OCI-LY3 (cell line): Measurements from ENCODE around the gene SNAPC5.

ENCODE experiments used
- H2AFZ ChIP-seq: fragments of 200-600, 300-600 bp; shearing (Covaris generic); 2 replicates; pipeline ENCODE4 v1.6.0; 2014; ENCODE audit warnings: antibody characterized with exemption, low read depth, low read length
- H3K27ac ChIP-seq: fragments of 200-600, 300-600 bp; sonication (generic); 2 replicates; pipeline ENCODE4 v1.5.1; 2014; ENCODE audit warnings: mild to moderate bottlenecking, low read length, moderate library complexity, mixed read lengths
- H3K27me3 ChIP-seq: fragments of 200-600, 300-600 bp; sonication (generic); 2 replicates; pipeline ENCODE4 v1.6.1; 2014; ENCODE audit warnings: low read depth, low read length, mixed read lengths
- H3K36me3 ChIP-seq: fragments of 200-600, 300-600 bp; sonication (generic); replicated peaks from 2 replicates; pipeline ENCODE3; 2014; ENCODE audit warnings: low read depth, low read length, mixed read lengths
- H3K4me1 ChIP-seq: fragments of 300-600, 200-600 bp; sonication (generic); 2 replicates; pipeline ENCODE4 v1.6.1; 2014; ENCODE audit warnings: low read length, mixed read lengths
- H3K4me2 ChIP-seq: fragments of 200-600, 300-600 bp; sonication (generic); 2 replicates; pipeline ENCODE4 v1.6.1; 2014; ENCODE audit warnings: low read length, mixed read lengths
- H3K4me3 ChIP-seq: fragments of 300-600, 200-600 bp; sonication (generic); 2 replicates; pipeline ENCODE4 v1.5.1; 2014; ENCODE audit warnings: antibody characterized with exemption, mild to moderate bottlenecking, low read length, moderate library complexity
- H3K79me2 ChIP-seq: fragments of 300-600, 200-600 bp; shearing (Covaris generic); 2 replicates; pipeline ENCODE4 v1.6.1; 2014; ENCODE audit warnings: mild to moderate bottlenecking, low read length, mixed read lengths
- H3K9ac ChIP-seq: fragments of 300-600, 200-600 bp; shearing (Covaris generic); 2 replicates; pipeline ENCODE4 v1.6.0; 2014; ENCODE audit warnings: mild to moderate bottlenecking, low read length, moderate library complexity
- H3K9me3 ChIP-seq: fragments of 200-600, 300-600 bp; shearing (Covaris generic); 2 replicates; pipeline ENCODE4 v1.6.1; 2014; ENCODE audit warnings: low read length, mixed read lengths; ENCODE audit not compliant: insufficient read depth
- H4K20me1 ChIP-seq: fragments of 200-600, 300-600 bp; sonication (generic); 2 replicates; pipeline ENCODE4 v1.6.1; 2016; ENCODE audit warnings: low read length, mixed read lengths; ENCODE audit not compliant: insufficient read depth
- EZH2phosphoT487 ChIP-seq: fragments of 200-600 bp; shearing (Covaris generic); IDR thresholded peaks from 2 replicates; pipeline ENCODE4 v1.6.1; 2018; ENCODE audit warnings: antibody characterized with exemption, mixed run types, low read depth
- TF ChIP-seq, protein P1 (sequence below): fragments of 200-600, 300-600 bp; sonication (generic); IDR thresholded peaks from 2 replicates; pipeline ENCODE4 v1.5.1; 2014; ENCODE audit warnings: antibody characterized with exemption, low read length, low read depth

Gene SNAPC5

DNA sequence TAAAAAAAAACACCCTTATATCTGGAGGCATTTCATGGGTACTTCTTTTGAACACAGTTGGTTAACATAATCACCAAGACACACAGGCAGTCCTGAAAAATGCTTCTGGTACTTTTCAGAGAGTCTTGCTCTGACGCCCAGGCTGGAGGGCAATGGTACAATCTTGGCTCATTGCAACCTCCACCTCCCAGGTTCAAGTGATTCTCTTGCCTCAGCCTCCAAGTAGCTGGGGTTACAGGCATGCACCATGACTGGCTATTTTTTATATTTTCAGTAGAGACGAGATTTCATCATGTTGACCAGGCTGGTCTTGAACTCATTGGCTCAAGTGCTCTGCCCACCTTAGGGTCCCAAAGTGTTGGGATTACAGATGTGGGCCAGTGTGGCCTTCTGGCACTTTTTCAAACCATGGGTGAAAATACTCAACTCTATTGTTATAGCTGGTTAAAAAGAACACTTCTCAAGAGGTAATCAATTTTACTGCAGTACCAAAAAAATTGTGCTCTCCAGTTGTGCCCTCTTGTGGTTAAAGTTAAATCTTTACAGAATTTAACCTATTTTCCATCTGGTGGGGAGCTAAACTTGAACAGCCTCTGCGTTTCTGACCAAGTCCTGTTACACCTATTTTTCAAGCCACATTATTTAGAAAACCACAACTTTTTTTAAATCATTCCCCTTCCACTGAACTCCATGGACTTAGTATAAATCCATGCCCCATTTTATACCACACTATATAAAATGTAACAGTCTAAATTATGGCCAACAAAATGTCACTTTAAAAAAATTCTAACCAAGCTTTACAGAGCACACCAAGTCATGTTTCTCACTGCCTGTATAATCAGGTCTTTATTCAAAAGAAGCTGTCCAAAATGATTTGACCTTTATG lies 1.2 kb upstream of the SNAPC5 start:
- Histone ChIP-seq H3K27ac (peak overlapping the region; percentile 60), H3K9ac (no peak overlapping the region), H3K27me3 (no peaks in the 10 kb centered on the region), H3K36me3 (peaks cover 81% of the 10 kb centered on the region), H2AFZ (no peak overlapping the region), H3K4me2 (no peak overlapping the region), H3K79me2 (peaks cover 50% of the 10 kb centered on the region), H3K9me3 (no peaks in the 10 kb centered on the region), H3K4me1 (peaks cover 27% of the 10 kb centered on the region), H3K4me3 (no peak overlapping the region), H4K20me1 (peaks cover 29% of the 10 kb centered on the region)
- TF ChIP-seq, protein P1, sequence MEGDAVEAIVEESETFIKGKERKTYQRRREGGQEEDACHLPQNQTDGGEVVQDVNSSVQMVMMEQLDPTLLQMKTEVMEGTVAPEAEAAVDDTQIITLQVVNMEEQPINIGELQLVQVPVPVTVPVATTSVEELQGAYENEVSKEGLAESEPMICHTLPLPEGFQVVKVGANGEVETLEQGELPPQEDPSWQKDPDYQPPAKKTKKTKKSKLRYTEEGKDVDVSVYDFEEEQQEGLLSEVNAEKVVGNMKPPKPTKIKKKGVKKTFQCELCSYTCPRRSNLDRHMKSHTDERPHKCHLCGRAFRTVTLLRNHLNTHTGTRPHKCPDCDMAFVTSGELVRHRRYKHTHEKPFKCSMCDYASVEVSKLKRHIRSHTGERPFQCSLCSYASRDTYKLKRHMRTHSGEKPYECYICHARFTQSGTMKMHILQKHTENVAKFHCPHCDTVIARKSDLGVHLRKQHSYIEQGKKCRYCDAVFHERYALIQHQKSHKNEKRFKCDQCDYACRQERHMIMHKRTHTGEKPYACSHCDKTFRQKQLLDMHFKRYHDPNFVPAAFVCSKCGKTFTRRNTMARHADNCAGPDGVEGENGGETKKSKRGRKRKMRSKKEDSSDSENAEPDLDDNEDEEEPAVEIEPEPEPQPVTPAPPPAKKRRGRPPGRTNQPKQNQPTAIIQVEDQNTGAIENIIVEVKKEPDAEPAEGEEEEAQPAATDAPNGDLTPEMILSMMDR, result peak; percentile 48
- no peak for TF ChIP-seq EZH2phosphoT487

DNA sequence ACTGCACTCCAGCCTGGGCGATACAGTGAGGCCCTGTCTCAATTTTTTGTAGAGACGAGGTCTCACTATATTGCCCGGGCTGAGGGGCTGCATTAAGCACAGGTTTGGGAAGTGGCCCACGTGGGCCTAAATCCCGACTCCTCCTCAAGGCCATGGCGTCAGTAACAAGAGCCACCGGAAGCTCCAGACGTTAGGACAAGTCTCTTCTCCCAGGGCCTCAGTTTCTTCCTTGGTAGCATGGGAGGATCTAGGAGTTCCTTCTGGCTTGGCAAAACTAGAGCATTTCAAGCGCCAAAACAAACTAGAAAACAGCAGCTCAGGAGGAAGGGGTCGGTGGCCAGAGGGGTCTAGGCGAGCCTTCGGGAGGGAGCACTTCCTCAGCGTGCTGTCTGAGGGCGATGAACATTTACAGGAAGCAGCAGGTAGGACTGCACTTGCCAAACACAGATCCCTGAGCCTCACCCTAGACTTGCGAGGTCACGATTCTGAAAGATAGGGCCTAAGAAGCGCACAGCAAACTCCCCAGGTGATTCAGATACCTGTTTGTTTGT lies 536 bp downstream of the SNAPC5 start:
- Histone ChIP-seq H3K27ac (peak overlapping the region; percentile 44), H3K36me3 (peaks cover 76% of the 10 kb centered on the region), H4K20me1 (peaks cover 17% of the 10 kb centered on the region), H3K9me3 (no peaks in the 10 kb centered on the region), H3K27me3 (no peaks in the 10 kb centered on the region), H3K4me3 (peak overlapping the region; percentile 87), H3K79me2 (peaks cover 33% of the 10 kb centered on the region), H3K4me2 (peak overlapping the region; percentile 88), H3K9ac (peak overlapping the region; percentile 74), H2AFZ (0 out of 2 replicates have a peak overlapping the region, but pooled peaks have one; percentile 0), H3K4me1 (peaks cover 13% of the 10 kb centered on the region)
- TF ChIP-seq, protein P1, result no peak
- TF ChIP-seq EZH2phosphoT487, result no peak

DNA sequence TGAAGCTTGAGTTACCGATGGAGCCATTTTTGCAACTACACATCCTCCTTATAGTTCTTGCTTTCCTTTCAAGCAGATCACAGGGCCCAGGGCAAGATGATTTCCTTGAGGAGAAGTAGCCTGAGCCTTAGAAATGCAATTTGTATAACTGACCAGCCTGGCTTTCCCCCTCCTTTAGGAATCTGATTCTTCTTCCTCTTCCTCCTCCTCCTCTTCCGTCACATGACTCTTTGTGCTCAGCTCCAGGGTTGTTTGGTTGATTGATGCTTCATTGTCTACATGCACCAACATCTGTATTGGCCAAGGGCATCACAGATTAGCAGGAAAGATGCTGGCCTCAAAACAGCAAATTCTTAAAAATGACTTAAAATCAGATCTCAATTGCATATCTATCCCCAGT lies 3.3 kb downstream of the SNAPC5 start:
- no peak overlapping the region for H3K27ac ChIP-seq

DNA sequence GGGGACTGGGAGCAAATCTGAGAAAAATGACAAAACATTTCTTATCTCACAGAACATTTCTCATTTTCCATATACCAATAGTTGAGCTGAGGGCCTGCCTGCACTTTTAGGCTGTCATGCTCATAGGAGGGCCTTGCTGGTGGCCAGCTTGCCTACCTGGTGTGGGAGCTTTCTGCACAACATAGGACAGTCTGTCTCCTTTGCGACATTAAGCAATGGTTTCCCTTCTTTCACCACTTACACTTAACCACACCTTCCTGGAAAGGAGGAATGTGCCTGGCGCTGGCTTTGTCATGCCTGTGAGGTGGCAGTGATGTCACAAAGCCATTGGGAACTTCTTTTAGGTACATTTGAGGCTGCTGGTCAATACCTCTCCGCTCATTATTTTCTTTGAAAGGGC lies 5.7 kb downstream of the SNAPC5 start:
- Histone ChIP-seq H3K27me3 (no peaks in the 10 kb centered on the region), H2AFZ (no peak overlapping the region), H3K4me2 (no peak overlapping the region), H3K4me1 (peaks cover under 1% of the 10 kb centered on the region), H4K20me1 (no peaks in the 10 kb centered on the region), H3K9me3 (no peaks in the 10 kb centered on the region), H3K9ac (no peak overlapping the region), H3K36me3 (peaks cover 52% of the 10 kb centered on the region), H3K27ac (no peak overlapping the region), H3K79me2 (peaks cover 13% of the 10 kb centered on the region), H3K4me3 (no peak overlapping the region)
- TF ChIP-seq EZH2phosphoT487, result no peak
- TF ChIP-seq, protein P1, result no peak

More for the DNA sequence above, 3.3 kb downstream of the SNAPC5 start:
- H3K4me3 ChIP-seq, result no peak overlapping the region
- H3K4me1 ChIP-seq, result peaks cover 8% of the 10 kb centered on the region
- H3K9me3 ChIP-seq, result no peaks in the 10 kb centered on the region
- peaks cover 57% of the 10 kb centered on the region for H3K36me3 ChIP-seq
- TF ChIP-seq EZH2phosphoT487, result no peak
- TF ChIP-seq, protein P1, result no peak
- peaks cover 20% of the 10 kb centered on the region for H3K79me2 ChIP-seq
- H3K27me3 ChIP-seq, result no peaks in the 10 kb centered on the region
- no peak overlapping the region for H3K4me2 ChIP-seq
- peaks cover 13% of the 10 kb centered on the region for H4K20me1 ChIP-seq
- H3K9ac ChIP-seq, result no peak overlapping the region
- H2AFZ ChIP-seq, result no peak overlapping the region
